Activated CD4-positive, alpha-beta memory T cell treated with anti-CD3 and anti-CD28 coated beads for 36 hours (primary cell): ENCODE data around the gene PKN3. TPM values are rescaled to one million over a fixed set of nuclear protein-coding genes. Genes with fewer than 3 reads are reported as not detected.

Experiments used
- CTCF ChIA-PET: fragments of 350-600 bp; sonication (Branson Sonifier 250); formaldehyde crosslinking; loops from one replicate; lab custom pipeline; 2021; ENCODE audit warnings: antibody characterized with exemption, inconsistent platforms; lab: Charles Lee
- POLR2A ChIA-PET: fragments of 350-600 bp; sonication (Branson Sonifier 250); formaldehyde crosslinking; loops from one replicate; lab custom pipeline; 2021; ENCODE audit warnings: antibody characterized with exemption; lab: Charles Lee
- DNase-seq: peaks from one replicate; pipeline ENCODE4 v3.0.0-alpha.2; 2020
- H3K27ac Mint-ChIP-seq: one replicate; pipeline ENCODE4 v1.8.0; 2021; ENCODE audit warnings: mixed read lengths
- H3K27me3 Mint-ChIP-seq: one replicate; pipeline ENCODE4 v1.8.0; 2021; ENCODE audit warnings: mixed read lengths
- H3K36me3 Mint-ChIP-seq: one replicate; pipeline ENCODE4 v1.8.0; 2021; ENCODE audit warnings: mixed read lengths
- H3K4me1 Mint-ChIP-seq: one replicate; pipeline ENCODE4 v1.8.0; 2021; ENCODE audit warnings: low read depth, mixed read lengths
- H3K4me3 Mint-ChIP-seq: one replicate; pipeline ENCODE4 v1.8.0; 2021; ENCODE audit warnings: mild to moderate bottlenecking, mixed read lengths
- H3K9me3 Mint-ChIP-seq: one replicate; pipeline ENCODE4 v1.8.0; 2021; ENCODE audit warnings: mixed read lengths
- intact Hi-C: fragments of 100-400 bp; cut with micrococcal nuclease; formaldehyde crosslinking; loops from one replicate; pipeline ENCODE4 v1.15.1; 2023
- total RNA-seq, 2 experiments: library from RNA; stranded (reverse); gene quantifications; one replicate each; pipeline ENCODE4 v1.2.3, GENCODE V29; 2021

Gene PKN3
- total RNA-seq, 2 experiments from 2014 or later, result 10.4 to 11.4 TPM

DNA sequence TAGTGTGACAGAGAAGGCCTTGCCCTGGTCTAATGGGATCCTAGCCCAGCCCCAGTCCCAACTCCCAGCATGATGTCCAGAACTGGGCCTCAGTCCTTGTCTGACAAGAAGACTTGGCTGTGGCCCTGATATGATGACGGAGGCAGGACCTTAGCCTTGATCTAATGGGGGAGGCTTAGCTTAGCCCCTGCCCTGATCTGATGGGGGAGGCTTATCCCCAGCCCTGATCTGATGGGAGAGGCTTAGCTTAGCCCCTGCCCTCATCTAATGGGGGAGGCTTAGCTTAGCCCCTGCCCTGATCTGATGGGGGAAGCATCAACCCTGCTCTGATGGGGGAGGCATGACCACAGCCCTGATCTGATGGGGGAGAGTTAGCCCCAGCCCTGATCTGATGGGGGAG is 3.7 kb downstream of the PKN3 start:
- no peak for DNase-seq
- no peak overlapping the region for H3K27ac Mint-ChIP-seq
- no peaks in the 10 kb centered on the region for H3K9me3 Mint-ChIP-seq
- intact Hi-C loops, result no loop called here
- no peaks in the 10 kb centered on the region for H3K27me3 Mint-ChIP-seq
- CTCF ChIA-PET, result interaction anchor here (0.9 kb wide), 1 partner anchor 60 kb away, joined by 5 read pairs; no protein-coding TSS in a partner anchor
- H3K36me3 Mint-ChIP-seq, result no peaks in the 10 kb centered on the region
- POLR2A ChIA-PET, result interaction anchor here (1.7 kb wide), 1 partner anchor 9 kb away, joined by 6 read pairs; no protein-coding TSS in a partner anchor
- no peak overlapping the region for H3K4me3 Mint-ChIP-seq
- H3K4me1 Mint-ChIP-seq, result peaks cover 12% of the 10 kb centered on the region

DNA sequence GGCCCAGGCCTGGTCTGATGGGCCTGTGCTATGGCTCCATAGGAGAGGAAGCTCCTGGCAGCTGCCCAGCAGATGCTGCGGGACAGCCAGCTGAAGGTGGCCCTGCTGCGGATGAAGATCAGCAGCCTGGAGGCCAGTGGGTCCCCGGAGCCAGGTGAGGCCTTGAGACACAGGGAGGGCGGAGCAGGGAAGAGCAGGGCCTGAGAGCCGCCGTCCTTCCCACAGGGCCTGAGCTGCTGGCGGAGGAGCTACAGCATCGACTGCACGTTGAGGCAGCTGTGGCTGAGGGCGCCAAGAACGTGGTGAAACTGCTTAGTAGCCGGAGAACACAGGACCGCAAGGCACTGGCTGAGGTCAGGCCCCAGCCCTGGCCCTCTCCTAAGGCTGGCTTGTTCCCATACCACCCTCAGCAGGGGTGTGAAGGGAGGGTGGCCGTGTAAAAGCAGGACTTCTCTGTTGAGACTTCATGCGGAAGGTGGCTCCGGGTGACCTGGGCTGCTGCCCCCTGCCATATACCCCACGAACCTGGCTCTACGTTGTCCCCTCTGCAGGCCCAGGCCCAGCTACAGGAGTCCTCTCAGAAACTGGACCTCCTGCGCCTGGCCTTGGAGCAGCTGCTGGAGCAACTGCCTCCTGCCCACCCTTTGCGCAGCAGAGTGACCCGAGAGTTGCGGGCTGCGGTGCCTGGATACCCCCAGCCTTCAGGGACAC is 4.5 kb downstream of the PKN3 start:
- Mint-ChIP-seq H3K27ac (no peak overlapping the region), H3K9me3 (no peaks in the 10 kb centered on the region), H3K36me3 (no peaks in the 10 kb centered on the region), H3K4me3 (no peak overlapping the region), H3K27me3 (no peaks in the 10 kb centered on the region), H3K4me1 (peaks cover 7% of the 10 kb centered on the region)
- ChIA-PET CTCF (interaction anchor here (0.9 kb wide), 1 partner anchor 60 kb away, joined by 5 read pairs; no protein-coding TSS in a partner anchor), POLR2A (interaction anchor here (1.7 kb wide), 2 partner anchors 9 to 16 kb away, joined by 5 to 6 read pairs; no protein-coding TSS in a partner anchor)
- DNase-seq, result no peak
- intact Hi-C loops, result no loop called here

DNA sequence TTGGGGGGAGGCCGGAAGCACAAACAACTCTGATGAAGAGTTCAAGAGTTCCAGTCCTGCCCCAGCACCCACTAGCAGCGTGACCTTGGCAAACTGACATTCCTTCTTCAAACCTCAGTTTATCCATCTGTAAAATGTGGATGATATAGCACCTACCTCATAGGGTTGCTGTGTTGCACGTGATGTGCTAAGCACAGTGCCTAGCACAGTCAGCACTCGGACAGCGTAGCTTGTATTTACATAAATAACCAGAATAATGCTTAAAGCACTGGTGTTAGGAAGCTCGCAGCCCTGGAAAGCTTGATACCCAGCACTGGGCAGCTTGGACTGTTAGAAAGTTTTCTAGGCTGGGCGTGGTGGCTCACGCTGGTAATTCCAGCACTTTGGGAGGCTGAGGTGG is 5.1 kb downstream of the PKN3 start:
- Mint-ChIP-seq H3K27ac (no peak overlapping the region), H3K27me3 (no peaks in the 10 kb centered on the region), H3K9me3 (no peaks in the 10 kb centered on the region), H3K36me3 (no peaks in the 10 kb centered on the region), H3K4me1 (peaks cover 5% of the 10 kb centered on the region), H3K4me3 (no peak overlapping the region)
- POLR2A ChIA-PET, result interaction anchor here (1.7 kb wide), 2 partner anchors 10 to 15 kb away, joined by 5 to 6 read pairs; no protein-coding TSS in a partner anchor
- DNase-seq, result no peak
- CTCF ChIA-PET, result no interaction called here
- intact Hi-C loops, result no loop called here

DNA sequence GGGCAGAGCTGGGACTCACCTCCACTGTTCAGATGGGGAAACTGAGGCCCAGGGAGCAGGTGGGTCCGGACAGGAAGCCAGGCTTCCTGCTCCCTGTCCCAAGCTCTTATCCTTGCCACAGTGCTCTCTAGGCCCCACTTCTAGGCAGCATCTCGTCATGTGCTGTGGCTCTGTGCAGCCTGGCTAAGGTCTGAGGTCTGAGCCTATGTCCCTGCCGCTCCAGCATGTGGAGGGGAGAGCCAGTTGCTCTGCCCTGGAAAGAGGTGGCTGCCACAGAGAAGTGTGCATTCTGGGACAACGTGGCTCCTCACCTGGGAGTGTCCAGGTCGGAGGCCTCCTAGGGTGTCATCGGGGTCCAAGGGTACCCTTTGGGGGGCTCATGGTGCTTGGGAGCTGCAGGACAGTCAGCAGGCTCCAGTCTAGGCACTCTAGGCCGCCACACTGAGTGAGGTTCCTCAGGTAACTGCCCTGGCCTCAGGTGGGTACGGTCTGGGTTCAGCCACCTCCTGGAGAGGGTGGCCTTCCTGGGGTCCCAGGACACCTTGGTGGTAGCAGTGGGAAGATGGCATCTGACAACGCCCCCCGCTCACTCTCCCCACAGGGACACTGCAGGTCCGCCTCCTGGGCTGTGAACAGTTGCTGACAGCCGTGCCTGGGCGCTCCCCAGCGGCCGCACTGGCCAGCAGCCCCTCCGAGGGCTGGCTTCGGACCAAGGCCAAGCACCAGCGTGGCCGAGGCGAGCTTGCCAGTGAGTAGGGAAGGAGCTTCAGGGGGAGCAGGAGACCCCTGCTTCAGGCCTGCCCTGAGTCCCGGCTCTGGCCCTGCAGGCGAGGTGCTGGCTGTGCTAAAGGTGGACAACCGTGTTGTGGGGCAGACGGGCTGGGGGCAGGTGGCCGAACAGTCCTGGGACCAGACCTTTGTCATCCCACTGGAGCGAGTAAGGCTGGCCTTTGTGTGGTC is 10.4 kb downstream of the PKN3 start:
- Mint-ChIP-seq H3K27me3 (no peaks in the 10 kb centered on the region), H3K4me1 (no peaks in the 10 kb centered on the region), H3K9me3 (no peaks in the 10 kb centered on the region), H3K27ac (no peak overlapping the region), H3K36me3 (no peaks in the 10 kb centered on the region), H3K4me3 (no peak overlapping the region)
- ChIA-PET CTCF (interaction anchor here (1.2 kb wide), 1 partner anchor 11 kb away, joined by 3 read pairs; the partner anchor contains the start of gene PKN3), POLR2A (interaction anchor here (0.5 kb wide), 1 partner anchor 195 kb away, joined by 4 read pairs; no protein-coding TSS in a partner anchor)
- intact Hi-C loops, result no loop called here
- no peak for DNase-seq

DNA sequence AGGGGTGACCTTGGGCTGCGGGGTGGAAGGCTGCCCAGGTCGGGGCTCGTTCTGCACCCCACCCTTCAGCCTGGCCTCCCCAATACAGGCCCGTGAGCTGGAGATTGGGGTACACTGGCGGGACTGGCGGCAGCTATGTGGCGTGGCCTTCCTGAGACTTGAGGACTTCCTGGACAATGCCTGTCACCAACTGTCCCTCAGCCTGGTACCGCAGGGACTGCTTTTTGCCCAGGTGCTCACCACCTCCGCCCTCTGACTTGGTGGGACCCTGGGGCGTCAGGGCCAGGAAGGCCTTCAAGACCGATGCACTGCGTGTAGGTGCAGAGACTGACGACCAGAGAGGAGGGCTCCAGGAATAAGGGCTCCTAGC is 11.1 kb downstream of the PKN3 start:
- Mint-ChIP-seq H3K9me3 (no peaks in the 10 kb centered on the region), H3K27ac (no peak overlapping the region), H3K4me1 (no peaks in the 10 kb centered on the region), H3K4me3 (no peak overlapping the region), H3K36me3 (no peaks in the 10 kb centered on the region), H3K27me3 (no peaks in the 10 kb centered on the region)
- ChIA-PET CTCF (interaction anchor here (1.2 kb wide), 1 partner anchor 11 kb away, joined by 3 read pairs; the partner anchor contains the start of gene PKN3), POLR2A (interaction anchor here (0.7 kb wide), 1 partner anchor 10 kb away, joined by 3 read pairs; the partner anchor contains the start of gene ZDHHC12)
- intact Hi-C loops, result no loop called here
- DNase-seq, result no peak

DNA sequence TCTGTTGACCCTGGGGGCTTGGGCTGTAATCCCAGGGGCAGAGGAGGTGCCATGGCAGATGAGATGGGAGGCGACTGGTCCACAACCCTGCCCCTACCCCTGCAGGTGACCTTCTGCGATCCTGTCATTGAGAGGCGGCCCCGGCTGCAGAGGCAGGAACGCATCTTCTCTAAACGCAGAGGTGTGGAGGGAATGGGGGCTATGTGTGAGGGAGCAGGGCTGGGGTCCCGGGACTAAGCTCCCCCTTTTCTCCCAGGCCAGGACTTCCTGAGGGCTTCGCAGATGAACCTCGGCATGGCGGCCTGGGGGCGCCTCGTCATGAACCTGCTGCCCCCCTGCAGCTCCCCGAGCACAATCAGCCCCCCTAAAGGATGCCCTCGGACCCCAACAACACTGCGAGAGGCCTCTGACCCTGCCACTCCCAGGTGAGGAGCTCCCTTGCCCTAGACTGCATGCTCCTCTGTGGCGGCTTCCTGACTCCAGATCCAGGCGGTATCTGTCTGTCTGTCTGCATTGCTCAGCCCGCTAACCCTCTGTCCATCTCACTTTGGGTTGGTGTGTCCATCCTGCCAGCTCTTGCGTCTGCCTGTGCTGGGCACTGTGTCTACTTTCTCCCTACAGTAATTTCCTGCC is 11.8 kb downstream of the PKN3 start:
- H3K36me3 Mint-ChIP-seq, result no peaks in the 10 kb centered on the region
- intact Hi-C loops, result no loop called here
- no peaks in the 10 kb centered on the region for H3K4me1 Mint-ChIP-seq
- H3K27ac Mint-ChIP-seq, result no peak overlapping the region
- ChIA-PET POLR2A (interaction anchor here (0.7 kb wide), 1 partner anchor 10 kb away, joined by 3 read pairs; the partner anchor contains the start of gene ZDHHC12), CTCF (no interaction called here)
- no peak for DNase-seq
- H3K4me3 Mint-ChIP-seq, result no peak overlapping the region
- no peaks in the 10 kb centered on the region for H3K9me3 Mint-ChIP-seq
- H3K27me3 Mint-ChIP-seq, result no peaks in the 10 kb centered on the region

DNA sequence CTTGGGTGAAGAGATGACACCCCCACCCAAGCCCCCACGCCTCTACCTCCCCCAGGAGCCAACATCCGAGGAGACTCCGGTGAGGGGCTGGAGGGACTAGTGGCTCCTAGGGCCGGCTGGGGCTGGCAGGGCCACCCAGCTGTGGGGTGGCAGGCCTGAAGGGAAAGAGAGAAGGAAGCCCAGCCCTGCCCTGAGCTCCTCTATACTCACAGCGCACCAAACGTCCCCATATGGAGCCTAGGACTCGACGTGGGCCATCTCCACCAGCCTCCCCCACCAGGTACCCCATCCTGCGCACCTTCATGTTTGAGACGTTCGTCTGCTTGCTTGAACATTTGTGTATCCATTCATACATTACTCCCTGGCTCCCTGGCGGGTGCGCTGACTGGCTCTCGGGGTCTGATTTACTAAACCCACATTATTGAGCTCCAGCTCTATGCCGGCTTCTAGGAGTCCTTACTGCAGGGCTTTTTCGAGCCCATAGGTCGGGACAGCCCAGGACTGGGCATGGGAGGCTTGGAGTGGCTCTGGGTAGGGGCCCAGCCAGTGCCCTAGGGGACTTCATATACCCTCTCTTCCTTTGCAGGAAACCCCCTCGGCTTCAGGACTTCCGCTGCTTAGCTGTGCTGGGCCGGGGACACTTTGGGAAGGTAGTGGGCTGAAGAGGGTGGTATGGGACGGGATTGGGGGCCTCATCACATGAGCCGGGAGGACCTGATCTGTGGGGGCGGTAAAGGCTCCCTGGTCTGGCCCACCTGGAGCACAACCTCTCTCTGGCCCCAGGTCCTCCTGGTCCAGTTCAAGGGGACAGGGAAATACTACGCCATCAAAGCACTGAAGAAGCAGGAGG is 12.5 kb downstream of the PKN3 start:
- intact Hi-C loops, result no loop called here
- Mint-ChIP-seq H3K9me3 (no peaks in the 10 kb centered on the region), H3K4me1 (no peaks in the 10 kb centered on the region), H3K27ac (no peak overlapping the region), H3K36me3 (peaks cover 2% of the 10 kb centered on the region), H3K27me3 (no peaks in the 10 kb centered on the region), H3K4me3 (no peak overlapping the region)
- no peak for DNase-seq
- CTCF ChIA-PET, result interaction anchor here (1.6 kb wide), 1 partner anchor 13 kb away, joined by 3 read pairs; the partner anchor contains the start of gene PKN3
- POLR2A ChIA-PET, result no interaction called here

DNA sequence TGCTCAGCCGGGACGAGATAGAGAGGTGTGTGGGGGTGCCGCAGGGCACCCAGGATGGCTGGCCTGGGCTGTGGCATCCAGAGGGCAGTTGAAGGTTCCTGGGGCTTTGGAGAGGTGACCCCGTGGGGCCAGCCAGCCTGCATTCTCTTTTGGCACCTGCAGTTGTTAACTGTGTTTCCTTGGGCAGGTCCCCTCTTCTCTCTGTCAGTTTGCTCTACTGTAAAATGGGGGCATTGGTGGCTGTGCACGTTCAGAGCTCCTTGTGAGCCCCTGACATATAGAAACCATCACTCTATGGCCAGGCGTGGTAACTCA is 13.1 kb downstream of the PKN3 start:
- H3K4me3 Mint-ChIP-seq, result no peak overlapping the region
- CTCF ChIA-PET, result interaction anchor here (1.6 kb wide), 1 partner anchor 13 kb away, joined by 3 read pairs; the partner anchor contains the start of gene PKN3

DNA sequence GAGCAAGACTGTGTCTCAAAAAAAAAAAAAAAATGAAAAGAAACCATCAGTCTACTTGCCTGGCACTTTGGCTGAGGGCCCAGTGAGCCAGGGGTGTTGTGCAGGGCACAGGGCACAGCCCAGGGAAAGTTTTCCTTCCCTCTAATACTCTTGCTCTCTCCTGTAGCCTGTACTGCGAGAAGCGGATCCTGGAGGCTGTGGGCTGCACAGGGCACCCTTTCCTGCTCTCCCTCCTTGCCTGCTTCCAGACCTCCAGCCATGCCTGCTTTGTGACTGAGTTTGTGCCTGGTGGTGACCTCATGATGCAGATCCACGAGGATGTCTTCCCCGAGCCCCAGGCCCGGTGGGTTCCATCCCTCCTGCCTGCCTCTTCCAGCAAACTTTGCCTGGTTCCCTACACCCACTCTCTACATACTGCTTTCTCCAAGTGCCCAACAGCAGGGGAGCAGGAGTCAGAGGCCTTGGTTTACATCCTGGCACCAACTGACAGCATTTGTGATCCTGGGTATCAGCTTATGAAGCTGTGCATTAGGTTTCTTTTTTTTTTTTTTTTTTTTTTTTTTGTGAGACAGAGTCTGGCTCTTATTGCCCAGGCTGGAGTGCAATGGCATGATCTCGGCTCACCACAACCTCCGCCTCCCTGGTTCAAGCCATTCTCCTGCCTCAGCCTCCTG is 14.4 kb downstream of the PKN3 start:
- no peak overlapping the region for H3K4me3 Mint-ChIP-seq
- DNase-seq, result no peak
- ChIA-PET POLR2A (no interaction called here), CTCF (interaction anchor here (0.7 to 1.6 kb wide), 2 partner anchors 14 to 101 kb away, joined by 3 read pairs; partner anchors contain the start of genes ENDOG and PKN3)
- H3K4me1 Mint-ChIP-seq, result no peaks in the 10 kb centered on the region
- intact Hi-C loops, result no loop called here
- no peaks in the 10 kb centered on the region for H3K27me3 Mint-ChIP-seq
- H3K27ac Mint-ChIP-seq, result no peak overlapping the region
- H3K36me3 Mint-ChIP-seq, result peaks cover 8% of the 10 kb centered on the region
- H3K9me3 Mint-ChIP-seq, result no peaks in the 10 kb centered on the region

More for the DNA sequence above, 13.1 kb downstream of the PKN3 start:
- DNase-seq, result no peak
- intact Hi-C loops, result no loop called here
- Mint-ChIP-seq H3K27ac (no peak overlapping the region), H3K27me3 (no peaks in the 10 kb centered on the region), H3K4me1 (no peaks in the 10 kb centered on the region), H3K36me3 (peaks cover 4% of the 10 kb centered on the region), H3K9me3 (no peaks in the 10 kb centered on the region)
- POLR2A ChIA-PET, result no interaction called here

DNA sequence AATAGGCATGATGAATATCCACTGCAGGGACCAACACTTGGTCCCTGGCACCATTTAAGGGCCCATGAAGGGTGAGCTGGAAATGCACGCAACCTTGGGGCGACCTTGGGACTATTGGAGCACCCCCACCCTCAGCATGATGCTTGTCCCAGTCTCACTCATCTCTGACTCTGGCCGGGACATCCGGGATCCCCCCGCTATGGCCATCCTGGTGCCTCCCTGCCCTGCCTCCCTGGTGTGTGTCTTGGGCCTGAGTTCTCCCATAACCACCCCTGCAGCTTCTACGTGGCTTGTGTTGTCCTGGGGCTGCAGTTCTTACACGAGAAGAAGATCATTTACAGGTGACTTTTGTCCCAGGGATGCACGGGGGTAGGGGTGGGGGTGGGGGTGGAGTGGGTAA is 15.7 kb downstream of the PKN3 start:
- ChIA-PET POLR2A (interaction anchor here (0.6 kb wide), 1 partner anchor 106 kb away, joined by 4 read pairs; no protein-coding TSS in a partner anchor), CTCF (interaction anchor here (0.8 kb wide), 1 partner anchor 16 kb away, joined by 3 read pairs; the partner anchor contains the start of gene PKN3)
- DNase-seq, result no peak
- H3K27ac Mint-ChIP-seq, result no peak overlapping the region
- H3K36me3 Mint-ChIP-seq, result peaks cover 8% of the 10 kb centered on the region
- peaks cover 9% of the 10 kb centered on the region for H3K4me1 Mint-ChIP-seq
- no peak overlapping the region for H3K4me3 Mint-ChIP-seq
- H3K9me3 Mint-ChIP-seq, result no peaks in the 10 kb centered on the region
- no peaks in the 10 kb centered on the region for H3K27me3 Mint-ChIP-seq
- intact Hi-C loops, result no loop called here
